Tibial artery (tissue), 4 donors: Measurements from ENCODE around the gene GALNT16.

ENCODE experiments used
- DNase-seq, 2 donors: peaks; one replicate each; pipeline ENCODE4 v3.0.0-alpha.2; 2019
- H3K27ac ChIP-seq, 2 donors: fragments of 200-600 bp; sonication (generic) in 1 of 2; 1 replicate in 1 of 2; 2 replicates in 1 of 2; pipeline ENCODE4 v1.5.1; 2018 to 2019; ENCODE audit warnings: mild to moderate bottlenecking in 1 of 2
- H3K27me3 ChIP-seq, 2 donors: fragments of 200-600 bp; sonication (generic) in 1 of 2; one replicate each; pipeline versions ENCODE4 v1.5.1 to v1.6.0; 2016 to 2019
- H3K36me3 ChIP-seq, 3 donors: fragments of 200-600 bp; sonication (generic) in 2 of 3; one replicate each; pipeline ENCODE4 v1.5.1; 2016 to 2019; ENCODE audit warnings: mild to moderate bottlenecking in 2 of 3
- H3K4me1 ChIP-seq, 4 donors: fragments of 200-600 bp; sonication (generic) in 2 of 4; 1 replicate in 3 of 4; 2 replicates in 1 of 4; pipeline ENCODE4 v1.5.1; 2016 to 2019
- H3K4me3 ChIP-seq, 2 donors: fragments of 200-600 bp; sonication (generic) in 1 of 2; 1 replicate in 1 of 2; 2 replicates in 1 of 2; pipeline ENCODE4 v1.5.1; 2018 to 2019; ENCODE audit warnings: mild to moderate bottlenecking in 2 of 2
- H3K9me3 ChIP-seq, 3 donors: fragments of 200-600 bp; sonication (generic) in 1 of 3; one replicate each; pipeline ENCODE4 v1.5.1; 2016 to 2019
- intact Hi-C: fragments of 100-400 bp; cut with DNase I; formaldehyde crosslinking; loops from one replicate; pipeline ENCODE4 v1.15.0; 2023; ENCODE audit warnings: low total_unique reads
- TF ChIP-seq, protein P1 (sequence below), 2 experiments: fragments of 200-600 bp in 1 of 2; fragments of 450-650 bp in 1 of 2; IDR thresholded peaks; one replicate each; pipeline ENCODE4 v1.5.1; 2017 to 2019; ENCODE audit warnings: antibody characterized with exemption in 2 of 2, mild to moderate bottlenecking in 1 of 2, moderate library complexity in 1 of 2

Gene GALNT16

DNA sequence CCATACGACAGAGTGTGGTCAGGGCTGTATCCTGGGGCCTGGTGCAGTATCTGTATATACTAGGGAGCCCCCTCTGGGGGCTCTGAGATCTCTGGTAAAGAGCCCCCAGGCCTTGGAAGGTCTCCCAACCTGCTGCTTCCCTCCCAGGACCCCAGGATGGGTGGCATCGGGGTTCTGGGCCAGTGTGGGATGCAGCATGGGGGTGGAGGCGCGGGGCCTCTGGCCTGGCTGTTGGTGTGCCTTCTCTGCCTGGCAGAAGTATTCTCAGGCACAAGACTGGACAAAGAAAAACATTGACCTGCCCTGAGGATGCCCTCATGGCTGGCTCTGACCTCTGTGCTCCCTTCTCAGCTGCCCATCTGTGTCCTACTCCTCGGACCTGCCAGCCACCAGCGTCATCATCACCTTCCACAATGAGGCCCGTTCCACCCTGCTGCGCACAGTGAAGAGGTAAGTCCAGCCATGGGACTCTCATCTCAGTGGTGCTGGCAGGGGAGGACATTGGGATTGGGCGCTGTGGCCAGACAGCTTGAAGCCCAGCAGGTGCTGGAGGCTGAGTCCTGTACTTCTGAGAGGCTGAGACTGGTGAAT lies 64.5 kb downstream of the GALNT16 start:
- peak; percentile 7 to 55 for DNase-seq
- Histone ChIP-seq H3K4me3 (no peak overlapping the region), H3K36me3 (peaks cover 0 to 6% (median 4%) of the 10 kb centered on the region in 3 donors), H3K27me3 (no peaks in the 10 kb centered on the region), H3K27ac (no peak overlapping the region), H3K4me1 (no peaks in the 10 kb centered on the region), H3K9me3 (no peaks in the 10 kb centered on the region)
- TF ChIP-seq, protein P1, sequence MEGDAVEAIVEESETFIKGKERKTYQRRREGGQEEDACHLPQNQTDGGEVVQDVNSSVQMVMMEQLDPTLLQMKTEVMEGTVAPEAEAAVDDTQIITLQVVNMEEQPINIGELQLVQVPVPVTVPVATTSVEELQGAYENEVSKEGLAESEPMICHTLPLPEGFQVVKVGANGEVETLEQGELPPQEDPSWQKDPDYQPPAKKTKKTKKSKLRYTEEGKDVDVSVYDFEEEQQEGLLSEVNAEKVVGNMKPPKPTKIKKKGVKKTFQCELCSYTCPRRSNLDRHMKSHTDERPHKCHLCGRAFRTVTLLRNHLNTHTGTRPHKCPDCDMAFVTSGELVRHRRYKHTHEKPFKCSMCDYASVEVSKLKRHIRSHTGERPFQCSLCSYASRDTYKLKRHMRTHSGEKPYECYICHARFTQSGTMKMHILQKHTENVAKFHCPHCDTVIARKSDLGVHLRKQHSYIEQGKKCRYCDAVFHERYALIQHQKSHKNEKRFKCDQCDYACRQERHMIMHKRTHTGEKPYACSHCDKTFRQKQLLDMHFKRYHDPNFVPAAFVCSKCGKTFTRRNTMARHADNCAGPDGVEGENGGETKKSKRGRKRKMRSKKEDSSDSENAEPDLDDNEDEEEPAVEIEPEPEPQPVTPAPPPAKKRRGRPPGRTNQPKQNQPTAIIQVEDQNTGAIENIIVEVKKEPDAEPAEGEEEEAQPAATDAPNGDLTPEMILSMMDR (IDR thresholded peaks at IDR 0.05): no peak
- intact Hi-C loops: no loop called here

DNA sequence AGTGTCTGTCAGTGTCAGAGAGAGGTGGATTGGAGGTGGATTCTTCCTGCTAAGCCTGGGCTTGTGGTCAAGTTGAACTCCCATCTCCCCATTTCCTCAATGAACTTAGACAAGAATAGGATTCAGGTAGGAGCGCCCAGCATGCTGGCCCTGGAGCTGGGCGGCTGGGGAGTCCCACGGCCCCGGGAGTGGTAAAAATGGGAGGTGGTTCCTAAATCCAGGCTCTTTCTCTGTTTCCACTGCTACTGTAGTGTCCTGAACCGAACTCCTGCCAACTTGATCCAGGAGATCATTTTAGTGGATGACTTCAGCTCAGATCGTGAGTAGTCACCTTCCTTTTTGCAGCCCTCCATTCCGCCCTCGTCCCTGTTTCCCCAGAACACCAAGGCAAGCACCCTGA lies 65.1 kb downstream of the GALNT16 start:
- peak; percentile 9 to 45 for DNase-seq
- intact Hi-C loops: no loop called here
- TF ChIP-seq, protein P1 (IDR thresholded peaks at IDR 0.05): no peak
- no peaks in the 10 kb centered on the region for H3K4me1 ChIP-seq
- H3K27ac ChIP-seq: no peak overlapping the region
- peaks cover 0 to 6% (median 4%) of the 10 kb centered on the region in 3 donors for H3K36me3 ChIP-seq
- H3K4me3 ChIP-seq: no peak overlapping the region
- no peaks in the 10 kb centered on the region for H3K27me3 ChIP-seq
- no peaks in the 10 kb centered on the region for H3K9me3 ChIP-seq

GRCh38 chr14:69325646-69326265 lies 65.8 kb downstream of the GALNT16 start:
- H3K9me3 ChIP-seq: no peaks in the 10 kb centered on the region
- intact Hi-C loops: no loop called here
- no peak overlapping the region for H3K4me3 ChIP-seq
- H3K36me3 ChIP-seq: peaks cover 0 to 6% (median 4%) of the 10 kb centered on the region in 3 donors
- TF ChIP-seq, protein P1 (IDR thresholded peaks at IDR 0.05): no peak
- no peaks in the 10 kb centered on the region for H3K27me3 ChIP-seq
- no peaks in the 10 kb centered on the region for H3K4me1 ChIP-seq
- H3K27ac ChIP-seq: no peak overlapping the region
- peak; percentile 9 to 57 for DNase-seq

- H3K4me3 ChIP-seq: no peak overlapping the region
- peak in 1 of 2 donors; percentile 13 for DNase-seq
- intact Hi-C loops: no loop called here
- H3K36me3 ChIP-seq: peaks cover 0 to 5% (median 4%) of the 10 kb centered on the region in 3 donors
- no peak overlapping the region for H3K27ac ChIP-seq
- TF ChIP-seq, protein P1 (IDR thresholded peaks at IDR 0.05): no peak
- no peaks in the 10 kb centered on the region for H3K4me1 ChIP-seq
- H3K27me3 ChIP-seq: no peaks in the 10 kb centered on the region
- no peaks in the 10 kb centered on the region for H3K9me3 ChIP-seq
Measured at GRCh38 chr14:69326611-69327010, 66.7 kb downstream of the GALNT16 start.

- DNase-seq: no peak
- intact Hi-C loops: no loop called here
- H3K4me1 ChIP-seq: no peaks in the 10 kb centered on the region
- TF ChIP-seq, protein P1 (IDR thresholded peaks at IDR 0.05): no peak
- no peaks in the 10 kb centered on the region for H3K9me3 ChIP-seq
- no peaks in the 10 kb centered on the region for H3K27me3 ChIP-seq
- no peak overlapping the region for H3K4me3 ChIP-seq
- H3K36me3 ChIP-seq: peaks cover 0 to 4% (median 0%) of the 10 kb centered on the region in 3 donors
- no peak overlapping the region for H3K27ac ChIP-seq
Measured at GRCh38 chr14:69327507-69327906, 67.5 kb downstream of the GALNT16 start.
